Breast epithelium (tissue), 4 donors: ENCODE data around the gene KLHDC3. TPM values are rescaled to one million over a fixed set of nuclear protein-coding genes. Genes with fewer than 3 reads are reported as not detected.
"Not testable (repeated sequence)": the region's sequence is repeated elsewhere in the genome, so short reads cannot be mapped to it uniquely, and the experiment has no call there.

ENCODE experiments used
- DNase-seq, 2 donors: peaks; one replicate each; pipeline ENCODE4 v3.0.0-alpha.2; 2019; ENCODE audit warnings: low spot score in 2 of 2
- H3K27ac ChIP-seq, 2 donors: fragments of 200-600 bp; sonication (generic) in 1 of 2; one replicate each; pipeline ENCODE4 v1.5.1; 2016 to 2019; ENCODE audit warnings: mild to moderate bottlenecking in 1 of 2
- H3K27me3 ChIP-seq, 2 donors: fragments of 200-600 bp; sonication (generic) in 1 of 2; one replicate each; pipeline versions ENCODE4 v1.5.1 to v1.6.0; 2017 to 2019; ENCODE audit warnings: control low read depth in 1 of 2, mild to moderate bottlenecking in 1 of 2
- H3K36me3 ChIP-seq: fragments of 200-600 bp; one replicate; pipeline ENCODE4 v1.5.1; 2019
- H3K4me1 ChIP-seq, 2 donors: fragments of 200-600 bp; sonication (generic); one replicate each; pipeline ENCODE4 v1.5.1; 2016 to 2019; ENCODE audit warnings: control low read depth in 1 of 2
- H3K4me3 ChIP-seq, 3 donors: fragments of 200-600 bp; sonication (generic); 1 replicate in 2 of 3; 2 replicates in 1 of 3; pipeline ENCODE4 v1.5.1; 2016 to 2019; ENCODE audit warnings: mild to moderate bottlenecking in 3 of 3, moderate library complexity in 2 of 3
- H3K9me3 ChIP-seq, 2 donors: fragments of 200-600 bp; sonication (generic) in 1 of 2; one replicate each; pipeline ENCODE4 v1.5.1; 2016 to 2019; ENCODE audit warnings: control low read depth in 1 of 2
- POLR2A ChIP-seq: fragments of 450-650 bp; IDR thresholded peaks from one replicate; pipeline ENCODE4 v1.6.1; 2016; ENCODE audit warnings: antibody characterized with exemption, mild to moderate bottlenecking, moderate library complexity
- POLR2AphosphoS5 ChIP-seq, 3 donors: sonication (generic); formaldehyde crosslinking; IDR thresholded peaks; one replicate each; pipeline ENCODE4 v1.6.1; 2017; ENCODE audit warnings: antibody characterized with exemption in 3 of 3
- intact Hi-C: fragments of 100-400 bp; cut with DNase I; formaldehyde crosslinking; loops from one replicate; pipeline ENCODE4 v1.15.1; 2023; ENCODE audit warnings: low total_unique reads
- total RNA-seq, 3 donors: library from RNA; depleted of rRNA; stranded (reverse); fragments of >200 nt; gene quantifications; one replicate each; pipeline ENCODE4 v1.1.0, GENCODE V29; 2016
- TF ChIP-seq, protein P1 (sequence below), 3 donors: fragments of 450-650 bp; IDR thresholded peaks; one replicate each; pipeline ENCODE4 v1.5.1; 2016 to 2017; ENCODE audit warnings: antibody characterized with exemption in 3 of 3, mild to moderate bottlenecking in 3 of 3, moderate library complexity in 3 of 3

Gene KLHDC3
- total RNA-seq, 3 donors from 2014 or later = 91.4 to 97.3 (median 92.5) TPM

GRCh38 chr6:43036712-43037111 lies 22.7 kb downstream of the KLHDC3 start:
- intact Hi-C loops = no loop called here
- TF ChIP-seq POLR2AphosphoS5 (IDR thresholded peaks at IDR 0.05) (no peak), POLR2A (no peak)
- TF ChIP-seq, protein P1, sequence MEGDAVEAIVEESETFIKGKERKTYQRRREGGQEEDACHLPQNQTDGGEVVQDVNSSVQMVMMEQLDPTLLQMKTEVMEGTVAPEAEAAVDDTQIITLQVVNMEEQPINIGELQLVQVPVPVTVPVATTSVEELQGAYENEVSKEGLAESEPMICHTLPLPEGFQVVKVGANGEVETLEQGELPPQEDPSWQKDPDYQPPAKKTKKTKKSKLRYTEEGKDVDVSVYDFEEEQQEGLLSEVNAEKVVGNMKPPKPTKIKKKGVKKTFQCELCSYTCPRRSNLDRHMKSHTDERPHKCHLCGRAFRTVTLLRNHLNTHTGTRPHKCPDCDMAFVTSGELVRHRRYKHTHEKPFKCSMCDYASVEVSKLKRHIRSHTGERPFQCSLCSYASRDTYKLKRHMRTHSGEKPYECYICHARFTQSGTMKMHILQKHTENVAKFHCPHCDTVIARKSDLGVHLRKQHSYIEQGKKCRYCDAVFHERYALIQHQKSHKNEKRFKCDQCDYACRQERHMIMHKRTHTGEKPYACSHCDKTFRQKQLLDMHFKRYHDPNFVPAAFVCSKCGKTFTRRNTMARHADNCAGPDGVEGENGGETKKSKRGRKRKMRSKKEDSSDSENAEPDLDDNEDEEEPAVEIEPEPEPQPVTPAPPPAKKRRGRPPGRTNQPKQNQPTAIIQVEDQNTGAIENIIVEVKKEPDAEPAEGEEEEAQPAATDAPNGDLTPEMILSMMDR (IDR thresholded peaks at IDR 0.05) = no peak
- no peak overlapping the region for H3K27ac ChIP-seq
- no peaks in the 10 kb centered on the region for H3K27me3 ChIP-seq
- peaks cover 11% of the 10 kb centered on the region for H3K36me3 ChIP-seq
- H3K9me3 ChIP-seq = no peaks in the 10 kb centered on the region
- DNase-seq = no peak
- no peak overlapping the region for H3K4me3 ChIP-seq
- H3K4me1 ChIP-seq = no peaks in the 10 kb centered on the region

DNA sequence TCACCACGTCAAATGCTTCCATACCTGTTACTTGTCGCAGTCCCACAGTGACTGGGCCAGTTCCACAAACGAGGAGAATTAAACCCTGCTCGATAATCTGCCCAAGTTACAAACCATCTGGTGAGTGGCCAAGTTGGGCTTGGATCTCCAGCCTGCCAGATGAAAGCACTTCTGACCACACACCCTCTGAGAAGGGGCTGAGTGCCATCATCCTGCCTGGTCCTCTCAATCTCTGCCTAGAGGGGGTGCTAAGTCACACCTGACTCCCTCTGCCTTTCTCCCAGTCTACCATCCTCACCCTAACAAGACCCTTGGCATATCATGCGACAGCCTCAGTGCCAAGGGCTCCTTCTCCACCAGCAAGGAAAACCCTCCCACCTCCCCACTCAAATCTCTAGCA lies 23.1 kb downstream of the KLHDC3 start:
- Histone ChIP-seq H3K4me3 (no peak overlapping the region), H3K9me3 (no peaks in the 10 kb centered on the region), H3K36me3 (peaks cover 11% of the 10 kb centered on the region), H3K4me1 (no peaks in the 10 kb centered on the region), H3K27me3 (no peaks in the 10 kb centered on the region), H3K27ac (no peak overlapping the region)
- DNase-seq = no peak
- TF ChIP-seq POLR2AphosphoS5 (IDR thresholded peaks at IDR 0.05) (no peak), POLR2A (no peak)
- TF ChIP-seq, protein P1 (IDR thresholded peaks at IDR 0.05) = no peak
- intact Hi-C loops = no loop called here

GRCh38 chr6:43037706-43038105 lies 23.7 kb downstream of the KLHDC3 start:
- TF ChIP-seq, protein P1 (IDR thresholded peaks at IDR 0.05) = no peak
- TF ChIP-seq POLR2AphosphoS5 (IDR thresholded peaks at IDR 0.05) (no peak), POLR2A (no peak)
- no peak overlapping the region for H3K27ac ChIP-seq
- no peak overlapping the region for H3K4me3 ChIP-seq
- H3K36me3 ChIP-seq = peaks cover 11% of the 10 kb centered on the region
- intact Hi-C loops = no loop called here
- DNase-seq = no peak
- H3K4me1 ChIP-seq = no peaks in the 10 kb centered on the region
- no peaks in the 10 kb centered on the region for H3K9me3 ChIP-seq
- H3K27me3 ChIP-seq = no peaks in the 10 kb centered on the region

DNA sequence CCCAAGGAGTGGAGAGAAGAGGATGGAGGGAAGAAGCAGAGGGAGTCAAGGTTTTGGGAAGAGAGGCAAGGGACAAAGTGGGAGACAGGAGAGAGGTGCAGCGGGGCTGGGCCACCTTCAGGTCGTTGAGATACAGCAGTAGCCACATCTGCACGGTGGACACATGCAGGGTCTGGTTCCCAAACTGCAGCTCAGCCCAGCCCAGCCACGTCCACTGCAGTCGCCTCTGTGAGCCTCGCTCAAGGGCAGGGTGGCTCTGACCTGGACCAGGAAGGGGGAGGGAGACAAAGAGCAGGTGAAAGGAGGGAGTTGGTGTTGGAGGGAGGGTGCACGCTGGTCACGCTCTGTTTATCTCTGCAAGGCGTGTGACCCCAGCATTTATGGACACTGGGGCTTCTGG lies 24.7 kb downstream of the KLHDC3 start:
- no peaks in the 10 kb centered on the region for H3K27me3 ChIP-seq
- no peaks in the 10 kb centered on the region for H3K9me3 ChIP-seq
- no peak for DNase-seq
- H3K4me3 ChIP-seq = no peak overlapping the region
- no peaks in the 10 kb centered on the region for H3K4me1 ChIP-seq
- intact Hi-C loops = no loop called here
- no peak overlapping the region for H3K27ac ChIP-seq
- peaks cover 11% of the 10 kb centered on the region for H3K36me3 ChIP-seq
- no peak for TF ChIP-seq POLR2AphosphoS5 (IDR thresholded peaks at IDR 0.05)
- no peak for TF ChIP-seq POLR2A
- TF ChIP-seq, protein P1 (IDR thresholded peaks at IDR 0.05) = no peak

- peaks cover 11% of the 10 kb centered on the region for H3K36me3 ChIP-seq
- no peak for DNase-seq
- no peaks in the 10 kb centered on the region for H3K27me3 ChIP-seq
- no peak overlapping the region for H3K4me3 ChIP-seq
- no peaks in the 10 kb centered on the region for H3K4me1 ChIP-seq
- intact Hi-C loops = no loop called here
- no peaks in the 10 kb centered on the region for H3K9me3 ChIP-seq
- TF ChIP-seq, protein P1 (IDR thresholded peaks at IDR 0.05) = no peak
- TF ChIP-seq POLR2AphosphoS5 (IDR thresholded peaks at IDR 0.05) (no peak), POLR2A (no peak)
- no peak overlapping the region for H3K27ac ChIP-seq
Measured at GRCh38 chr6:43040542-43041257, 26.7 kb downstream of the KLHDC3 start.

GRCh38 chr6:43041475-43041874 lies 27.4 kb downstream of the KLHDC3 start:
- H3K4me1 ChIP-seq, H3K4me3 ChIP-seq, H3K27me3 ChIP-seq, H3K9me3 ChIP-seq, DNase-seq, H3K27ac ChIP-seq, intact Hi-C loops: not testable (repeated sequence)
- peaks cover 11% of the 10 kb centered on the region for H3K36me3 ChIP-seq
